ENCODE data around the gene NPDC1.
"Not testable (repeated sequence)": the region's sequence is repeated elsewhere in the genome, so short reads cannot be mapped to it uniquely, and the experiment has no call there.

Gene NPDC1

DNA sequence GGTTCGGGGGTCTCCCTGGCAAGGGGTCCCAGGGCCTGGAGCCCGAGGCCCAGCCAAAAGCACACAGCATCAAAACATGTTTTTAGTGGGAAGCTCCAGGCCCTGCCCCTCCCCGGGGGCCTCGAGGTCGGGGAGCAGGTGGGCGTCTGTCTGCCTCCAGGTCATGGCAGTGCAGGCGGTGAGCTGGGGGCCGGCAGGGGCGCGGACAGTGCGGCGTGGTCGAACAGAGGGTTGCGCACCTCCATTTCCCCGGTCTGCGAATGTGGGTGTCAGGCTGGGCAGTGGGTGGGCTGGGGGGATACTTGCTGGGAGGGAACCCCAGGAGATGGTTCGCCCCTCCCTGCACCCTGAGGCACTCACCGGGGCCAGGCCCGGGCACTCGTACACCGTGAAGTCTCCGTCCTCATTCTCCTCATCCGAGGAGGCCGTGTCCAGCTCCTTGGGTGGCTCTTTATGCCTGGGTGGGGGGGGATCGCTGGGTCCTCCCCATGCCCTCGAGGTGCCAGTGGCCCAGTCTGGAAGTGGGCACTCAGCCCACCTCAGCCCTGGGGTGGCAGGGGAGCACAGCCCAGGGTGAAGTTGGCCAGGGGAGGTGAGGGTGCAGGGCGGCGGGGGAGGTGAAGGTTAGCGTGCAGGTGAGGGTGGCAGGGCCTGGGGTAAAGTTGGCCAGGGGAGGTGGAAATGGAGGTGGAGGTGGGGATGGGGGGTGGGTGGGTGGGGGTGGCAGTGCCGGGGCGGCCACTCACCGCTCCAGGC is 6.2 kb downstream of the NPDC1 start:
- DNase-seq (ENCODE audit: low read depth): no peak

DNA sequence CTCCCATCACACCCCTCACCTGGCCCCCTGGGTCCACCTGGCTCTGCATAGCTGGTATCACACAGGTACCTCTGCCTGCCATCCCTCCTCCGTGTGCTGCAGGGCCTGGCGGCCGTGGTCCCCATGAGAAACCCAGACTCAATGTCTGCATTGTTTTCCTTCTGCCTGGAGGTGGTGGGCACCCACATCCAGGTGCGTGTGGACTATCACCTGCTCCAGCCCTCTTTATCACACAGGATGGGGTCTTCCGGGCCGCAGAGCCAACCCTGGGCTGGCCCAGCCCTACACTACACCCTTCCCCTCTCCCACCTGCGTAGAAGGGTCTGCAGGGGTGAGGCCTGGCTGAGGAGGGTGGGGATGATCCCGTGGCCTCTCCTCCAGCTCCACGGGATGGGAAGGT is 7.1 kb downstream of the NPDC1 start:
- DNase-seq (ENCODE audit: low read depth): no peak

DNA sequence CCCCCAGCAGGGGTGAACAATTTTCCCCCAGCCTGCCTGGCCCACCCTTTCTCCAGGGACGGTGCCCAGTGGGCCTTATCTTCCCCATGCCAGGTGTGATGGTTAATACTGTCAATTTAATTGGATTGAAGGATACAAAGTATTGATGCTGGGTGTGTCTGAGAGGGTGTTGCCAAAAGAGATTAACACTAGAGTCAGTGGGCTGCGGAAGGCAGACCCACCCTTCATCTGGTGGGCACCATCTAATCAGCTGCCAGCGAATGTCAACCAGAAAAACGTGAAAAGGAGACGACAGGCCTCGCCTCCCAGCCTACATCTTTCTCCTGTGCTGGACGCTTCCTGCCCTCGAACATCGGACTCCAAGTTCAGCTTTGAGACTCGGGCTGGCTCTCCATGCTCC is 8.5 kb downstream of the NPDC1 start:
- DNase-seq (ENCODE audit: low read depth): no peak

DNA sequence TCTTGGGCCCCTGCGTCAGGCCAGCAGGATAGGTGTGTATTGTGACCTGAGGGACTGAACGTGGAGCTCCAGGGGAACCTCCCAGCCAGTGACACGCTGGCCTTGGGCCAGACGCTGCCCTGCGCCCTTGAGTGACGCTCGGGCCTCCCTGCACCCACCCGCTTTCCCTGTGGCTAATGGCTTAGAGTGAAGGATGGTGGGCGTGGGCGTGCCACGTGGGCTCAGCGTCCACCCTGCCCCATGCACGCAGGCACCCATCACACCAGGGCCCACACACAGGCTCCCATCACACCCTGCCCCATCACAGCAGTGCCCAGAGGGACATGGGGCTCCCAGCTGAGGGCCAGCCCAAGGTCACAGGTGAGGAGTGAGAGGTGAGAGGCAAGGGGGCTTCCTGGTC is 8.9 kb downstream of the NPDC1 start:
- DNase-seq (ENCODE audit: low read depth): no peak

DNA sequence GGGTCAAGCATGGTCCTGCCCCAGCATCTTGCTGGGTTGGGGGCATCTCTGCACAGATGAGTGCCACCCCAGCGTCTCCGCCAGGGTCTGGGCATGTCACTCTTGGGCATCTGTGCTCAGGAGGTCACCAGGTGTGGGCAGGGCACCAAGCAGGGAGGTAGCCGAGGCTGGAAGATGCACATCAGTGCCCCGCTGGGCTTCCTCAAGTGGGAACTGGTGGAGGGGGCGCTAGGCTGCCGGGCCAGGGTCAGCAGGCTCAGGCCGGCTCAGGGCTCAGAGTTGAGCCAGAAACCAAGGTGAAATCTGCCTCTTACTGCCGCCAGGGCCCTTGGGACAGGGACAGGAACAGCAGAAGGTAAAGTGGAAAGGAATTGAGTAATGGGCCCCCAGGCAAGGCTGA is 10.0 kb downstream of the NPDC1 start:
- DNase-seq (ENCODE audit: low read depth): no peak

DNA sequence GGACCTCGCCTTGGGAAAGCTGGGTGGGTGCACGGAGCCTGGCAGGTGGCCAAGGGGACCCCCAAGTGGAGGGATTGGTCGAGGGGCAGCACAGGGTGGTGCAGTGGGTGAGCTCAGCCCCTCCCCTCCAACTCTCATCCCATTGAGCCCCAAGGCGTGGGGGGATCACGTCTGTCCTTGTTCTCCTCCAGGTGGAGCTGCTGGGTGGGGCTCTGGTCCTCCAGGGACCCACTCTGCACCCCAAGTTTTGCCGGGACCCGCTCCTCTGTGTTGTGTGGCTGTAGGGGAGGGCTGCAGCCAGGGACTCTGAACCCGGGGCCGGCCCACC is 10.5 kb downstream of the NPDC1 start:
- no peak for DNase-seq (ENCODE audit: low read depth)

DNA sequence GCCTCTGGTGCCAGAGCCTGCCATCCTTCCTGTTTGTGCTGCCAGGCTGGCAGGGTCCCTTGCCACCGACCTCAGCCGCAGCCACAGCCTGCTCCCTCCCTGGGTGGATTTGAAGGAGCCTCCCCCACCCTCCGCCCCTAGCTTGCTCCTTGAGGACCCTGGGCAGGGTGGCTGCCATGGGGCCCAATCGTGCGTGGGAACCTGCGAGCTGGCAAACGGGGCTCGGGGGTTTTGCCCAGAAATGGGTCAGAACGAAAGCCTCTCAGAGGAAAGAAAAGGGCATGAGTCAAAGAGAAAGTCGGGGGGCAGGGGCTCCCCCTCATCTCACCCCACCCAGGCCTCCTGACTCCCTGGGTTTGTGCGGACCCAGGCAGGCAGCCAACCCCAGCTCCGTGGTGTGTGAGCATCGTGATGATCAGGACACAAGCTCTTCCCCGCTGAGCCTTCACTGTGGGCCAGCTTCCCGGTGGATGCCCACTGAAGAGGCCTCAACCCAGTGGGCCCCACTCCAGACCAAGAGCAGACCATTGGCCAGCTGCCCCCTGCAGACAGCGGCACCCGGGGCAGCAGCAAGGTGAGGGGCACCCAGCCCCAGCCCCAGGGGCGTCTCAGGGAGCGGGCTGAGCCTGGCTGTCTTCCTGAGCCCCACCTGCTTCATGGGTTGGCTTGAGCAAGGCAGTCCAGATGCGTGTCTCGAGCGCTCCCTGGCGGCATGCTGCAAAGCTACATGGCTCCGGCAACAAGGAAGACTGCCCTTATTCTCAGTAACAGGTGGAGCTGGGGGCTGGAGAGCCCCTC is 11.1 kb downstream of the NPDC1 start:
- DNase-seq (ENCODE audit: low read depth): peak; percentile 73

DNA sequence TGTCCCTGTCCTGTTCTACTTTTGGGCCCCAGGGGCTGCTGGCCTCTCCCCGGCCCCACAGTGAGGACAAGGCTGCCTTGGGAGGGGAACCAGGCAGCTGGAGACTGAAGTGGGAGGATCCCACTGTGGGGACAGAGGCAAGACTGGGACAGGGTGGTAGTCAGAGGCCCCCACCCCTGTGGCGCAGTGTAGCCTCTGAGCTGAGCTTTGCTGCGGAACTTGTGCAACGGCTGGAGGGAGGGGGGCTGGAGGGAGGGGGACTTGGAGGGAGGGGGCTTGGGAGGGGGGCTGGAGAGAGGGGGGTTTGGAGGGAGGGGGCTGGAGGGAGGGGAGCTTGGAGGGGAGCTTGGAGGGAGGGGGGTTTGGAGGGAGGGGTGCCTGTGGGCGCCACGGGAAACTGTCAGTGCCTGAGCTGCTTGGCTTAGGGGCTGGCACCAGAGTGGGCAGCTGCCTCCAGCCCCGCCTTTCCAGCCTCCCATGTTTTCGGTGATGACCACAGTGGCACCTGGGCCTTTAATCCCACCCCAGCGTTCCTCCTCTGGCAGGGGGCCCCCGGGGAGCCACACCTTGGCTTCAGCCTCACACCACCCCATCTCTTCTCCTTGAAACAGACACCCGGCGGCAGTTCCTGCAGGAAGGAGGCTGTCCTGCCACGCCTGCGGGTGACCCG is 11.8 kb downstream of the NPDC1 start:
- DNase-seq (ENCODE audit: low read depth): no peak

DNA sequence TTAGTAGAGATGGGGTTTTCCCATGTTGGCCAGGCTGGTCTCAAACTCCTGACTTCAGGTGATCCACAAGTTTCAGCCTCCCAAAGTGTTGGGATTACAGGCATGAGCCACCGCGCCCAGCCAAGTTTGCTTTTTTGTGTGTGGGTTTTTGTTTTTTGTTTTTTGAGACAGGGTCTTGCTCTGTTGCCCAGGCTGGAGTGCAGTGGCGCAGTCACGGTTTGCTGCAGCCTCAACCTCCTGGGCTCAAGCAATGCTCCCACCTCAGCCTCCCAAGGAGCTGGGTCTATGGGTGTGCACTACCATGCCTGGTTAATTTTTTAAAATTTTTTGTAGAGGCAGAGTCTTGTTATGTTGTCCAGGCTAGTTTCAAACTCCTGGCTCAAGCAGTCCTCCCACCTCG is 12.5 kb downstream of the NPDC1 start:
- DNase-seq (ENCODE audit: low read depth): not testable (repeated sequence)

DNA sequence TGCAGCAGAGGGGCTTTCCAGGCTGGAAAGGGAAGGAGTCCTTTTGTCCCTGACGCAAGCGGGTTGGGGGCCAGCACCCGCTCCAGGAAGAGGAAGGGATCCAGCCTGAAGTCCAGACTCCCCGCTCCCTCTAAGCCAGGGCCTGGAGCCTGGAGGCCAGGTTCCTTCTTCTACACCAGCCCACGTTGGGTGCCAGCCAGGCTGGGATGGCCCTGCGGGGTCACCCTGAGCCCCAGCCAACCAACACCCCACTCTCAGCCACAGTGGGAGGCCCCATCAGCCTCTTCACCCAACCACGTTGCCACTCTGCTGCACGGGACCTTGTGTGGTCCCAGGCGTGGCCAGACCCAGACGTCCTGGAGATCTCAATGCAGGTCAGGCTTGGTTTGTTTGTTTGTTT is 13.1 kb downstream of the NPDC1 start:
- DNase-seq (ENCODE audit: low read depth): no peak

DNA sequence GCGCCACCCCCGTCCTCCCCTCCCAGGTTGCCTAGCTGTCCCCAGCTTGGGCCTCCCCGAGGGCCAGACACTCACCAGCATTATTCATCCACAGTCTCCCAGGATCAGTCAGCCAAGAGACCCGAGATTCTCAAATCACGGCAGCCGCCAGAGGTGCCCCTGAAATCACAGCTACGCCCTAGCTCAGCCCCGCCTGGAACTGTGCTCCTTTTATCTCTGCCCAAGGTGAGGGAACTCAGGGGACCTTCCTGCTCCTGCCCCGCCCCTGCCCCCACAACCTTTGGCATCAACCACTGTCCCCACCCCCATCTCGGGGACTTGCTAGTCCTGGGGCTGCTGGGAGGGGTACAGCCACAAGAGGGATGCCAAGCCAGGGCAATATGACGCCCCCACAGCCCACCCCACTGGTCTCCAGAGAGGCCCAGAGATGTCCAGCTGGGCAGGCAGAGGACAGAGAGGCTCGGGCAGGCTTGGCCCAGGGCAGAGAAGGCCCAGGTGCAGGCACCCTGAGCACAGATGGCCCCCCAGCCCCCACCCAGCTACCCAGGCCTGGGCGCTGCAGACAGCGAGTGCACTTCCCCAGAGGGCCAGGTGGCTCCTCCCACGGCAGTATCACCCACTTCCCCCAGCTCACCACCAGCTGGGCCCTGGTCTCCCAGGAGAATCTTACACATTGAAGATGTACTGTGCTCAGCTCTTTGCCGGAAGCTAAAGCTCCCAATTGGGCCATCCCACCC is 13.9 kb downstream of the NPDC1 start, which contains the start of gene FUT7:
Gene FUT7, minus strand, starts transcription at position 185 of the 737 bp plus-strand sequence. Its CDS starts 97 bp downstream, at position 88.
- no peak for DNase-seq (ENCODE audit: low read depth)

DNA sequence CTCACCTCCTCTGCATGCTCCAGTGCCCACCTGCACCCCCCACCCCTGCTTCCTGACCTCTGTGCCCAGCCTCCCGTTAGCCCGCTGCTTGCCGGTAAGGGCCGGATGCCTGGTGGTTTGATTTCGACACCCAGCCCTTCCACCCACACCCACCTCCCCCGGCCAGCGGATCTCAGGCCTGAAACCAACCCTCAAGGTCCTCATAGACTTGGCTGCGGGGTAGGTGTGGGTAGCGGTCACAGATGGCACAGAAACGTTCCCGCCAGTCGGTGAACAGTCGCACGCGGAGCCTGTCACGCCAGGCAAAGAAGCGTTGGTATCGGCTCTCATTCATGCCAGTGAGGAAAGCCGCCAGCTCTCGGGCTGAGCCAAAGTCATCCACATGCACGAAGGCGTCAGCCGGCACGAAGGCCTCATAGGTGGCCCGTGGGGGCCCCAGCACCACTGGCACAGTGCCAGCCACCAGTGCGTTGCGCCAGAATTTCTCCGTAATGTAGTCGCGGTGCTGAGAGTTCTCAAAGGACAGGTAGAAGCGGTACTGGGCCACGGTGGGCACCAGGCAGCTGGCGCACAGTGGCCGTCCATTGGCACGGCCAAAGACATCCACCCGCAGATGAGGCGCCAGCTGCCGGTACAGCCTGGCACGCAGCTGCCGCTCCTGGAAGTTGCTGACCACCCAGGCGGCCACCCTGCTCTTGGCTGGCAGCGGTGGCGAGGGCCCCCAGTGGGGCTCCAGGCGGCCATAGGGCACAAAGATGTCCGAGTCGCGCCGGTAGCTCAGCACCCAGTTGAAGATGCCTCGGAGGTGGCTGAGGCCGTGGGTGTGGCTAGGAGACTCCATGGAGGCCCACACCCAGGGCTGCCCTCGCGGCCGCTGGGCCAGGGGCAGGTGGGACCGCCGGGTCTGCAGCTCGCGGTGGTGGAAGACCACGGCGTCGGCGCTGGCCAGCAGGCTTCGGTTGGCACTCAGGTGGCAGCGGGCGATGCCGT is 15.1 kb downstream of the NPDC1 start:
- no peak for DNase-seq (ENCODE audit: low read depth)

DNA sequence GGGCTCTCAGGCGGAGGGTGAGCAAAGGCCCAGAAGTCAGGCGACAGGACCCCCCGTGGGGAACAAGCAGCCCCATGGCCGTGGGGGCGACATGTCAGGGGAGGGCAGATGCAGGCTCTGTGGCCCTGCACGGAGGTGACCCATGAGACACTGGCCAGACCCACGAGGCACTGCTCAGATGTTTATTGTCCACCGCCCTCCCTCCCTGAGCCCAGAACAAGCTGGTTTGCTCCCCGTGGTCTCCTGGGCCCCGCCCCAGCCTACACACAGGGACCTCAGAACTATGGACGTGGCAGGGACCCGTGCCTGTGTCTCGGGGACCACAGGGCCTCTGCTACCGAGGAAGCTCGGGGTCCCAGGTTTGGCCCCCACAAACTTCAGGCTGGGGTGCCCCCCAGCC is 16.0 kb downstream of the NPDC1 start:
- no peak for DNase-seq (ENCODE audit: low read depth)

DNA sequence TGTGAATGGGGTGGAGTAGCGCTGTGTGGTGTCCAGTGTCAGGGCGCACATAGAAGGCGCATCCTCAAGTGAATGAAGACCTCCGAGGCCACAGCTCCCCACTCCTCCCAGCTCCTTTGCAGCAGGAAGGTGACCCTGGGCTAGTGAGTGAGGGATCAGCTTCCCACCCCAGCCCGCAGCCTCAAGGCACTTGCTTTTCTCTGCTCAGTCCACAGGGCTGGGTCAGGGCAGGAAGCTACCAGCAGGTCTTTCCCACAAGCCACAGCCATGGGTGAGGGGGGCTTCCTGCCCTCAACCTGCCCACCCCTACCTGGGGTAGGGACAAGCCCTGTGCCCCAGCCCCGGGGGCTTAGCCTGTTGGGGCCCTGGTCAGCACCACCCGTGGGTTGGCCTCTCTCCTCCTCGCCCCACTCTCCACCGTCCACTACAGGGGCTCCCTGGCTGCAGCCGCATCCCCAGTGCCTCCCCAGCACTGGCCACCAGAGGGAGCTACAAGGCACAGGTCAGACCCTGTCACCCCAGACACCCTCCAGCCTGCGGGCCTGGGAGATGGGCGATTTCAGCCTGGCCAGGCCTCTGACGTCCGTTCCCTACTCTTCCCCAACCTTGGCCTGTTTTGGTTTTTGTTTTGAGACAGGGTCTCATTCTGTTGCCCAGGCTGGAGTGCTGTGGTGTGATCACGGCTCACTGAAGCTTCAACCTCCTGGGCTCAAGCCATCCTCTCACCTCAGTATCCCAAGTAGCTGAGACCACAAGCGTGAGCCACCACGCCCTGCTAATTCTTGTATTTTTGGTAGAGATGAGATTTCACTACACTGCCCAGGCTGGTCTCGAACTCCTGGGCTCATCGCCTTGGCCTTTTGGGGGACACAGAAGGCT is 16.7 kb downstream of the NPDC1 start:
- peak; percentile 48 for DNase-seq (ENCODE audit: low read depth)

DNA sequence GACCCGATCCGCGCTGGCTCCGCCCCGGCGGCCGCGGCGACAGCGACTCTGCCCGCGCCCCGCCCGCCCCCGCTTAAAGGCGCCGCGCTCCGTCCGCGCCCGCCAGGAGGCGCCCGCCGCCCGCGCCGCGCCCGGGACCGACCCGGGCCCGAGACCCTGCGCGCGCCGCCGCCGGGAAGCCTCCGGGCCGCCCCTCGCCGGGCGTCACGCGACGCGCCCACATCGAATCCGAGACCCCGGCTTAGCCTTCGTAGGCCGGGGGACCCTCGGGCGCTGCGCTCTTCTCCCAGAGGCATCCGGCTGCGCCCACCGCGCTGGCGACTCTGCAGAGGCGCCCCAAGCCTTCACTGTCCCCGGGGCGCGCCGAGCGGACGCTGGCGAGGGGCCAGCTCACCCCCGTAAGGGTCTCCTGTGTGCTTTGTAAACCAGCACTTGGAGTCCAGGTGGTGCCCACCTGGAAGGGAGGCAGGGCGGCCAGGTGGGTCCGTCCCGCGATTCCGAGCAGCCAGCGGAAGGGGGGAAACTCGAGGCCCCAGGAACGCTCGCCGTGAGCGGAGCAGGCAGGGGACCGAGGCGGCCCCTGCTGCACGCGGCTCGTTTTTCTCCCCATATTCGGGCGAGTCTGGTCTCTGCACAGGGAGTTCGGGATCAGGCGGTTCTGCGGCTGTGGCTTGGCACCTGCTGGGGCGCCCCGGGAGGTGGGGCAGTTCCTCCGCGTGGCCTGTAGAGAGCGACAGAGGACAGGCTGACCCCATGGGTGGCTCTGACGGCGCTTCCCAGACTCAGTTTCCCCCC is 17.5 kb downstream of the NPDC1 start:
- DNase-seq (ENCODE audit: low read depth): peak; percentile 49

DNA sequence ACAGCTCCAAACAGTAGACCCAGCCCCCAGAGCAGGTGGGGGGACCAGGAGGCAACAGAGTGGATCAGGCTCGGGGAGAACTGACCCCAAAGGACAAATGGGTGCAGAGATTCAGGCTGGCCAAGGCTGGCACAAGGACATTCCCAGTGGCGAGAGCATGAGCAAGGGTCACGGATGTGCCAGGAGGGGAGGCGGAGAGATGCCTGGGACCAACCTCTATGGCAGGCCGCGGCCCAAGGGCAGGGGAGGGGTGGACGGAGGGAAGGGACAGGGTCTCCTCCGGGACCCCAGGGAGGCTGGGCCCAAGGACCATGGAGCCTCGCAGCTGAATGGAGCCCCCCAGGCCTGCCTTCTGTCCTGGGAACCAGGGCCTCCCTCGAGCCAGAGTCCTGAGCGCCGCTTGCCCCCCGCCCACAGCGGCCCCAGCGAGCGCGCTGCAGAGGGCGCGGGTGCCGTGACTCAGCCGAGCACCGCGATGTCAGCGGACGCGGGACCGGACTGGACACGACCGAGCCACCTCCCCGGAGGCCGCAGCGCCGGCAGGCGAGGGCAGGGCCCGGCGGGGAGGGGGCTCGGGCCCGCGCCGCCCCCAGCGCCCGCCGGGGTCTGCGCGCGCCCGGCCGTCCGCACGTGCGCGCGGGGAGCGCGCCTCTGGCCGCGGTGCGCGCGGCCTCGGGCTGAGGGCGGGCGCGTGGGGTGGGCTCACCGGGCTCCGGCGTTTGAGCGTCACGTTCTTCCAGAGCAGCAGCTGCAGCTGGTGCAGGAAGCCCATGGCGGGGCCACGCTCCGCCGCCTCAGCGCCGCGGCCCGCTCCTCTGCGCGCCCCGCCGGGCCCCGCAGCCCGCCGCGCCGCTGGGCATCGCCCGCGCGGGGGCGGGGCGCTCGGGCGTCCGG is 18.4 kb downstream of the NPDC1 start, which contains the start of gene ABCA2:
Gene ABCA2, minus strand, starts transcription at position 869 of the 894 bp plus-strand sequence. Its CDS starts 97 bp downstream, at position 772.
- DNase-seq (ENCODE audit: low read depth): no peak

DNA sequence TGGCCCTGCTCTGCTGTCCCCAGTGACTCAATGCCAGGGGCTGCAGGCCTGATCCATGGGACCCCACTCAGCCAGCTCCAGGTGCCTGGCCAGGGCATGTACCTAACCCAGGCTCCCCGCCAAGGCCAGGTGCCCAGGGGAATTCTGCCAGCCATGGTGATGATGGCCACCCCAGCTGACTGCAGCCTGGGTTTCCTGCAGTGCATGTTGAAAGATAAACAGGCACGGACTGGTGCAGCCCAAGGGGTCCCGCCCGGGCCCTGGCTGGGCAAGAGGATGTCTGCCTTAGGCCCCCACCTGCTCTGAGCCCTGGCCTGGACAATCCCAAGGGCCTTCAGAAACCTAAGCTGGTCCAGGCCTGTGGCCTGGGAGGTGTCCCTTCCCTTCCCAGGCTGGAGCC is 19.1 kb downstream of the NPDC1 start:
- no peak for DNase-seq (ENCODE audit: low read depth)

DNA sequence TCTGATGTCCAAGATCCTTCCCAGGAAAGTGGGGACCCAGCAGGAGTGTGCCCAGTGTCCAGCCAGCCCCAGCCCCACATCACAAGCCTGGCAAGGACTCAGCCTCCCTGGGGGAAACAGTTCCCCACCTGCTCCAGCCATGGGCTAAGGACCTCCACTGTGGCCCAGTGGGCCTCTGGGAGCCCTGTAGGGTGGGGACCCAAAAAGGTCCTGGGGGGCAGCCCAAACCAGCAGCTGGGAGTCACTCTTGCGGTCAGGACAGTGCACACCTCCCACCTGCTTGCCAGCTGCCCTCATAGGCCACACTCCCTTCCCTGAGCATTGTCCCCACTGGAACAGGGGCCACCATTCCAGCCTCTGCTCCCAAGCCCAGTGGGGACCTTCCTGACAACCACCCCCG is 19.6 kb downstream of the NPDC1 start:
- no peak for DNase-seq (ENCODE audit: low read depth)

All from stimulated activated CD8-positive, alpha-beta memory T cell treated with anti-CD3 and anti-CD28 coated beads, Interleukin-12 subunit alpha, Interleukin-12 subunit beta, amount 100 ng/mL, for 4 hours (primary cell).